Uterus (tissue), 2 donors: ENCODE measurements around the gene GPR146.

Experiments
- CTCF ChIP-seq, 4 experiments: fragments of 200-600 bp in 2 of 4; fragments of 450-650 bp in 2 of 4; sonication (generic) in 2 of 4; IDR thresholded peaks; one replicate each; pipeline ENCODE4 v1.5.1; 2016 to 2019; ENCODE audit warnings: antibody characterized with exemption in 4 of 4, mild to moderate bottlenecking in 2 of 4, moderate library complexity in 1 of 4
- POLR2A ChIP-seq, 2 donors: fragments of 450-650 bp; IDR thresholded peaks; one replicate each; pipeline ENCODE4 v1.6.1; 2016; ENCODE audit warnings: antibody characterized with exemption in 2 of 2, mild to moderate bottlenecking in 1 of 2, moderate library complexity in 1 of 2

- TF ChIP-seq CTCF (IDR thresholded peaks at IDR 0.05) (no peak), POLR2A (IDR thresholded peaks at IDR 0.05) (no peak)
These were observed 64.0 kb downstream of the GPR146 start for GRCh38 chr7:1108264-1108920.
